ENCODE measurements around the gene CCNA2.

Gene CCNA2

GRCh38 chr4:121823505-121824170 lies at the start of gene CCNA2:
Gene CCNA2, minus strand, starts transcription at chr4:121823883. Its CDS starts 255 bp downstream, at chr4:121823628.
- FAIRE-seq (peak; percentile 99), DNase-seq (ENCODE audit: insufficient read length, low spot score) (peak; percentile 75)

- peak; percentile 100 for FAIRE-seq
- DNase-seq (ENCODE audit: insufficient read length, low spot score): peak; percentile 76
Observed at GRCh38 chr4:121869841-121870822, 46.4 kb upstream of the CCNA2 start, which contains the start of gene BBS7. Gene BBS7, minus strand, starts transcription at chr4:121870474. Its CDS starts 161 bp downstream, at chr4:121870313.

GRCh38 chr4:121863799-121864198 lies 40.1 kb upstream of the CCNA2 start:
- no peak for FAIRE-seq
- DNase-seq (ENCODE audit: insufficient read length, low spot score): no peak

GRCh38 chr4:121861426-121861825 lies 37.7 kb upstream of the CCNA2 start:
- FAIRE-seq (no peak), DNase-seq (ENCODE audit: insufficient read length, low spot score) (no peak)

DNA sequence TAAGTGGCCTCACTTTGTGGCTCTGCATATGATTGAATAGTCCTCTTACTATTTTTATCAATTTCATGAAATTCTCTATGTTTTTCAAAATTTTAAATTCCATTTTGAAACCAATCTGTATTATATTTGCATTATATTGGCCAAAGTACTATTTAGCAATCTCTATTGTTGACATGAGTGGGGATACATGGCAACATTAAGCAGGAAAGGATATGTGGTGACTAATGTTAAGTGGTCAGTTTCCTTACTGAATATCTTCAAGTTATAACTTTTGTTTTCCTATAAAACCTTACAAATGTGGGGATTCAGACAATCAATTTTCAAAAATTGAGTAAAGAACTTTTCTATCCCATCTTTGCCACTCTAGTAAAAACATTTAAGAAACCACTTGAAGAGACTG lies 36.4 kb upstream of the CCNA2 start:
- DNase-seq (ENCODE audit: insufficient read length, low spot score) (no peak), FAIRE-seq (no peak)

DNA sequence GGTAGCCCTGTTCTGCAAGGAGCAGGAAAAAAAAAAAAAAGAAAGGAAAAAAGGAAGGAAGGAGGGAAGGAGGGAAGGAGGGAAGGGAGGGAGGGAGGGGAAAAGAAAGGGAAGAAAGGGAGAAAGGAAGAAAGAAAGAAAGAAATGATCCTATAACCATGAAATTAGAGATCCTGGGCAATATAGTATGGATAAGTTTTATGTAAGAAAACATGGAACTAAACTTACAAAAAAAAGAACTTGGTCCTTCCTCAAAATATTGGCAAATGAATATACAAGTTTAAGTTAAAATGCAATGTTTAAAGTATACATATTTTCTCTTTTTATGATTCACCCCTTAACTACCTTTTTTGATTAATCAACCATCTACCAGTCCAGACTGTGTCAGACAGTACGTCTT lies 27.7 kb upstream of the CCNA2 start:
- DNase-seq (ENCODE audit: insufficient read length, low spot score): no peak
- no peak for FAIRE-seq

GRCh38 chr4:121846662-121847061 lies 23.0 kb upstream of the CCNA2 start:
- DNase-seq (ENCODE audit: insufficient read length, low spot score) (no peak), FAIRE-seq (no peak)

- DNase-seq (ENCODE audit: insufficient read length, low spot score) (no peak), FAIRE-seq (no peak)
Observed at GRCh38 chr4:121842862-121843261, 19.2 kb upstream of the CCNA2 start.

DNA sequence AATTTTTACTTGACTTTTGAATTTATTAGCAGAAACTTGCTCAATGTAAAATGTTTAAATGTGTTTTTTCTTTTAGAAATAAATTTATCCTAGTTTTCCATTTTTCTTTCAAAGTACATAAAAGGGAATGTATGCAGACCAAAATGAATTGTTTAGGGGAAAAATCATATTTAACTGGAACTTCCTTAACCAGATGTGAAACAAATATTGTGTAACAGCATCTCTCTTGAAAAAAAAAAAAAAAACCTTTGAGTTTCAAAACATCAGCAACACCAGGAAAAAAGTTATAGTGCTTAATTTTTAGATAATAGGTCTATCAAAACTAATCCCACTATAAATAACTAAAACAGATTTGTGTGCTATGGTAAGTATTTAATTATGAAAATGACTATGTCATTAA lies 14.5 kb upstream of the CCNA2 start:
- DNase-seq (ENCODE audit: insufficient read length, low spot score) (no peak), FAIRE-seq (no peak)

DNA sequence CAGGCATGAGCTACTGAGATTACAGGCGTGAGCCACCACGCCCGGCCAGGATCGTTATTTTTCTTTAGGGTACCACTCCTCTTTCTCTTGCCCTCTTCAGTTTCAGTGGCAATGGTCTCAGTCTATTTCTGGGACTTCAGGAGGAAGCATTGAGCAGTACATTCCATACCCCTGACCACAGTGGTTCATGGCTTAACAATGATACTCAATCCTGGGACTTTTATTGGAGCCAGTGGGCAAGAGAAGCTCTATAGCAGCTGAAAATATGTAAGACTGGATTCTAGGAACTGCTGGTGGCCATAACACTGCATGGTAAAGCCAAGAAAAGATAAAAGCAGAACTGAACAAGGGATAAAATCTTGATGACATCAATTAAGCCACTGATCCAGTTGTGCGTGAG lies 5.8 kb upstream of the CCNA2 start:
- no peak for FAIRE-seq
- DNase-seq (ENCODE audit: insufficient read length, low spot score): no peak

DNA sequence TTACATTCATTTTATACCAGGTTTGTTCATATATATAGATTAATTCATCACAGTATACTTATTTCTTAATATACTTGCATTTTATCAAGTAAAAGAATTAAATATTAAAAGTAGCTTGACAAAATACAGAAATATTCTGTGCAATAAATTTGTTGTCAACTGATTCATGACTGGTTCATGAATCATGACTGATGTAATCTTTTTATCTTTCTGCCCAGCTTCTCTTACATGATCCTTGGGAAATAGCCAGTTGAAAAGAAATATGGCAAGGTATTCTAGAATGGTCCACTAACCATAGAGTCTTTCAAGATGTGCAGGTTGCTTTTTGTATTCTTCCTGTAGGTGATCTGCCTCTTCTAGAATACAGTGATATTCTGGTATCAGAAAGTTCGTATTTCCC lies 4.2 kb upstream of the CCNA2 start:
- FAIRE-seq (no peak), DNase-seq (ENCODE audit: insufficient read length, low spot score) (no peak)

- no peak for DNase-seq (ENCODE audit: insufficient read length, low spot score)
Observed at GRCh38 chr4:121824950-121825349, 1.3 kb upstream of the CCNA2 start.

DNA sequence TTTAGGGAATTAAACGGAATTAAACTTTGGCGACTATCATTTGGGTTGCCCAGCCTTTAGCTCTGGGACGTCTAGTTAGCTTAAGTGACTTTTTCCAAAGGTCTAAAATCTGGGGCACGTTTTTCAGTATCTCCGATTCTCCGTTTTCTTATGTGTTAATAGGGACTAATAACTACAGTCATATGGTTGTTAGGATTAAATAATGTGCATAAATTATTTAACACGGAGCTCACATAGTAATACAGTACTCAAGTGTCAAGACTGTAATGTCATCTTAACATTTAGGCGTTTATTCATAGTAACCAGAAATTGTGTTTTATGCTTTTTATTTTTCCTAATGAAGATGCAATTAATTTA lies 466 bp upstream of the CCNA2 start:
- FAIRE-seq (no peak), DNase-seq (ENCODE audit: insufficient read length, low spot score) (no peak)

More at GRCh38 chr4:121824950-121825349, 1.3 kb upstream of the CCNA2 start:
- no peak for FAIRE-seq

DNA sequence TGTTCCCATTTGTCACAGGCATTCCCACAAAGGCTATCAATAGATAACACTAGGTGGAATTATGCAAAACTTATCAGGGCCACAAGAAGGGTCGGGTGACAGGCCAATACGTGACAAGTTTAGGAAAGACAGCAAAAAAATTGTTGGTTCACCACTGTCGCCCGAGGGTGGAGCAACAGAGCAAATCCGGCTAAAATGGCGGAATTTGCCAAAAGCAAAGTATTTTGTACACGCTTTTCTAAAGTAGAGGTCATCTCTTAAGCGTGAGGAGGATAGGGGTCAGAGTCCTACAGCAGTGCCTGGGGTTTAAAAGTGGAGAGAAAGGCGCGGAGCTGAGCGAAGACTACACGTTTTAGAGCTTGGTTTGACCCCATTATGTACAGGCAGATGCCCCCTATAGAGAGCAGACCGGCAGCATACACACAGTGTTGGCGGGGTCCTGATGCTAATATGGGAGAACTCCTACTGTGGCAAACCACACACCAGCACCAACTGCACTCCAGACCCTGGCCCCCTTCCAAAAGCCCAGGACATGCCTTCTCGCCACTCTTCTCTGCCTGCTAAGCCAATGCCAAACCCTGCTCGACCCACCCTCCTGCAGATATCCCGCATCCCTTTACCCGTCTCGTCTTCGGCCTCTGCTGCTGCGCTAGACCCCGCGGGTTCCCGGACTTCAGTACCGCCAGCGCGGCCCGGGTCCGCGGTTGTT lies 733 bp downstream of the CCNA2 start:
- peak; percentile 94 for FAIRE-seq
- no peak for DNase-seq (ENCODE audit: insufficient read length, low spot score)

GRCh38 chr4:121822047-121822446 lies 1.6 kb downstream of the CCNA2 start:
- no peak for FAIRE-seq
- no peak for DNase-seq (ENCODE audit: insufficient read length, low spot score)

- no peak for DNase-seq (ENCODE audit: insufficient read length, low spot score)
- FAIRE-seq: no peak
Observed at GRCh38 chr4:121819216-121819965, 4.3 kb downstream of the CCNA2 start.

DNA sequence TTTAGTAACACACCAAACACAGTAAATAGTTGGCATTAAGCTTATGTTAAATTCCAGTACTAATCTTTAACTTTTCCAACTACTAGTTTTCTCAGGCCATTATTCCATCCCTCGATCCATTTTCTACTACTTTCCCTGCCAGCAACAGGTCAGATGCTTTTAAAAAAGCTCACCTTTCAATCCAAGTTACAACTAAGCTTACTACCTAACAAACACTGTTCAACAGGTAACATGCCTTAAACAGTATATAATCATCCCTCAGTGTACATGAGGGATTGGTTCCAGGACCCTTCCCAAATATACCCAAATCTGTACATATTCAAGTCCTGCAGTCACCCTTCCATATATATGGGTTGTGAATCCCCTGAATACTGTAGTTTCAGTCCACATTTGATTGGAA lies 5.5 kb downstream of the CCNA2 start:
- DNase-seq (ENCODE audit: insufficient read length, low spot score) (no peak), FAIRE-seq (no peak)

DNA sequence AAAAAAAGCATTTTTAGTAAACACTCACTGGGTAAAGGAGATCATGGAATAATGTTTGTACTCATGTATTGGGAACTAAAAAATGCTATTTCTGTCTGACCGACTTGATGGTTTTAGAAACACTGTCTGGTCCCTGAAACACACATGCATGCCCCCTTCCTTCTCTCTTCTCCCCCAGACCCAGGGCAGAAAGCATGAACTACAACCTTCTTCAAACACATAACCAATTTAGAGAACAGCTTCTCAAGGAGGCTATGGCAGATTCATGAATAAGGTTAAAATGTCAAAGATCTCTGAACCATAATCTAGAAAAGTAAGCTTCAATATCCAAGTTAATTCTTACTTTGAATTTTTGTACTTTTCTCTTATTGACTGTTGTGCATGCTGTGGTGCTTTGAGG lies 6.0 kb downstream of the CCNA2 start:
- DNase-seq (ENCODE audit: insufficient read length, low spot score): no peak
- FAIRE-seq: no peak

DNA sequence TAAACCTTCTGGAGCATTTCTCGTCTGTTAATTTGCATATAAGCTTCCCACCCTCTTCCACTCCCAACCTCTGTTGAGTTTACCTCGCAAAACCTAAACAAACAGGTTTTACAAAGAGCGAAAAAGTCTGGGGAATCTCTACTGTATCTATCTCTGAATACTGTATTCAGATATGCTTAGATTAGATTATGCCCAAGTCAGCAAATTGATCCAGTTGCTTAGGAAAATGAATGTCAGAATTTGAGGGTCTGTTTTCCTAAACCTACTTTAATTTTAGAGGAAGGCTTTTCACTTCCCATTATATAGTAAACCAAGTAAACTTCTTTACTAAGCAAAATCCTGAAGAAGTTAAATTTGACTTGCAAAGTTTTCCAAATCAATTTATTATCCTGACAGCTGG lies 6.7 kb downstream of the CCNA2 start:
- no peak for DNase-seq (ENCODE audit: insufficient read length, low spot score)
- FAIRE-seq: no peak

- no peak for FAIRE-seq
- no peak for DNase-seq (ENCODE audit: insufficient read length, low spot score)
Observed at GRCh38 chr4:121814756-121815155, 8.9 kb downstream of the CCNA2 start.

GRCh38 chr4:121811122-121811521 lies 12.6 kb downstream of the CCNA2 start:
- no peak for FAIRE-seq
- no peak for DNase-seq (ENCODE audit: insufficient read length, low spot score)
